Ectodermal cell (in vitro differentiated cells): ENCODE results near the gene ATG13.

Source experiments
- H3K27ac ChIP-seq: 2 replicates; pipeline ENCODE4 v1.7.0; 2013; ENCODE audit warnings: mild to moderate bottlenecking, low read depth, low read length; ENCODE audit not compliant: insufficient read depth, poor library complexity, severe bottlenecking
- H3K27me3 ChIP-seq: 2 replicates; pipeline ENCODE4 v1.7.0; 2013; ENCODE audit warnings: mild to moderate bottlenecking, low read length; ENCODE audit not compliant: insufficient read depth, control insufficient read depth, poor library complexity, severe bottlenecking
- H3K36me3 ChIP-seq: one replicate; pipeline ENCODE4 v1.7.0; 2013; ENCODE audit warnings: low read length; ENCODE audit not compliant: control insufficient read depth, insufficient read depth
- H3K4me1 ChIP-seq: one replicate; pipeline ENCODE4 v1.7.0; 2013; ENCODE audit warnings: low read length; ENCODE audit not compliant: control insufficient read depth, insufficient read depth
- H3K4me3 ChIP-seq: 2 replicates; pipeline ENCODE4 v1.7.0; 2013; ENCODE audit warnings: low read depth, low read length, control low read depth; ENCODE audit not compliant: insufficient read depth
- H3K9me3 ChIP-seq: 2 replicates; pipeline ENCODE4 v1.7.0; 2013; ENCODE audit warnings: mild to moderate bottlenecking, low read length, moderate library complexity; ENCODE audit not compliant: control insufficient read depth
- WGBS, 2 experiments: methylation state at CpG; one replicate each; pipeline ENCODE4 v1.1.7; 2013; ENCODE audit warnings: missing lambda C conversion rate in 2 of 2; 5-methylcytosine and 5-hydroxymethylcytosine counted together

ATG13 gene

DNA sequence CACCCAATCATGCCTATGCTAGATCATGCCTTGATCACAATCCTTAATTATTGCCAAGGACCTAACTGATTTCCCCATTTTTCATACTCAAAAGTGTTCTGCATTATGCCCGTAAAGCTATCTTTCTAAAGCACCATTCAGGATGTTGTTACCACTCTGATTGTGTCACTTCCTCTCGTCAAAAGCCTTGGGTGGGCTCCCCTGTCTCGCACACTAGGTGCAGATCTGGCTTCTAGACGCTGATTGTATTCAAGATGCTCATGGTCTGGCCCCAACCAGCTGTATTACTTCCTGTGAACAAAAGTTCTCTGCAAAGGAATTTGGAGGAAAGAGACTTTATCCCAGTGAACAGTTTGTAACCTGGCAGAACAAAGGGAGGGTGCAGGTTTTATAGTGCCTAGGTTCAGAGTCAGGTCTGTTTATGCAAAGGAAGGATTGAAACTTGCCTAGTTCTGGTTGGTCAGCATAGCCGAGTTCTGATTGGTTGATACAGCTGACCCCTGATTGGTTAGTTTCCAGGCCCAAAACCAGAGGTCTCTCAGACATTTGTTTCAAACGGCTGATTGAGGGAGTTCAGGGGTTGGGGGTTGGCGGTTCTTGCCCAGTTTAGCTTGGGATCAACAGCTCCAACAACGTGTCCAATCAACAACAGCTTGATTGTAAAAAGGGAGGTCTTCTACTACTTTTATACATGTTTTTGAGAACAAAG, 25.4 kb downstream of the ATG13 start:
- H3K9me3 ChIP-seq, result no peaks in the 10 kb centered on the region
- H3K36me3 ChIP-seq, result peaks cover 3% of the 10 kb centered on the region
- 94 to 95% methylated on average over 8 of the region's 8 CpGs for WGBS, 2 experiments
- H3K27ac ChIP-seq, result no peak overlapping the region
- no peak overlapping the region for H3K4me3 ChIP-seq
- H3K27me3 ChIP-seq, result no peaks in the 10 kb centered on the region
- no peaks in the 10 kb centered on the region for H3K4me1 ChIP-seq

DNA sequence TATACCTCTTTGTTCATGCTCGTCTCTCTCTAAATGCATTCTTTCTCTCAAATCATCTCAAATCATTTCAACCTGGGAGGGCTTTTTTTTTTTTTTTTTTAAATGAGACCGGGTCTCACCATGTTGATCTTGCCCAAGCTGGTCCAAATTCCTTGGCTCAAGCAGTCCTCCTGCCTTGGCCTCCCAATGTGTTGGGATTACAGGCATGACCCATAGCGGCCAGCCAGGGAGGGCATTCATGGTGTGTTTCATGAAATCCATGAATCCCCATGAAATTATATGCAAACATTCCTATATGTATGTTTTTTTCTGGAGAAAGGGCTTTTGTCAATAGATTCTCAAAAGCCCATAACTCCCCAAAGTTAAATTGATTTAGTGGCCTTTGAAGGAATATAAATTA, 26.2 kb downstream of the ATG13 start:
- H3K27ac ChIP-seq, result no peak overlapping the region
- no peaks in the 10 kb centered on the region for H3K4me1 ChIP-seq
- peaks cover 3% of the 10 kb centered on the region for H3K36me3 ChIP-seq
- H3K9me3 ChIP-seq, result no peaks in the 10 kb centered on the region
- WGBS, 2 experiments, result 85 to 97% methylated on average over 3 of the region's 3 CpGs
- no peak overlapping the region for H3K4me3 ChIP-seq
- no peaks in the 10 kb centered on the region for H3K27me3 ChIP-seq

DNA sequence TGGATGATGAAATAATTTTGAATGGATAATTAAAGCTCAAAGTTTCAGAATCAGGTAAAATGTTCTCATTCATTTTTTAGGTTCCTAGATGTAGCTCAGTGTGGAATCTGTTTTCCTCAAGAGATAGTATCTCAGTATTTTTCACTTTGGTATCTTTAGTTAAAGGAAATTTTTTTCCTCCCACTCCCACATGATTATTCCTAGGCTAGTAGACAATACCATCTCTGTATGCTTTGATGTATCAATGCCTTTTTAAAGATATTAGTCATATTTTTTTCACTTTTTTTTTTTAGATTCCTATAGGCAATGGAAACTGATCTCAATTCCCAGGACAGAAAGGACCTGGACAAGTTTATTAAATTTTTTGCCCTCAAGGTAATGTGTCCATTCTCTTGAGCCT, 26.6 kb downstream of the ATG13 start:
- Histone ChIP-seq H3K27ac (no peak overlapping the region), H3K9me3 (no peaks in the 10 kb centered on the region), H3K4me1 (no peaks in the 10 kb centered on the region), H3K4me3 (no peak overlapping the region), H3K36me3 (peaks cover 3% of the 10 kb centered on the region), H3K27me3 (no peaks in the 10 kb centered on the region)

DNA sequence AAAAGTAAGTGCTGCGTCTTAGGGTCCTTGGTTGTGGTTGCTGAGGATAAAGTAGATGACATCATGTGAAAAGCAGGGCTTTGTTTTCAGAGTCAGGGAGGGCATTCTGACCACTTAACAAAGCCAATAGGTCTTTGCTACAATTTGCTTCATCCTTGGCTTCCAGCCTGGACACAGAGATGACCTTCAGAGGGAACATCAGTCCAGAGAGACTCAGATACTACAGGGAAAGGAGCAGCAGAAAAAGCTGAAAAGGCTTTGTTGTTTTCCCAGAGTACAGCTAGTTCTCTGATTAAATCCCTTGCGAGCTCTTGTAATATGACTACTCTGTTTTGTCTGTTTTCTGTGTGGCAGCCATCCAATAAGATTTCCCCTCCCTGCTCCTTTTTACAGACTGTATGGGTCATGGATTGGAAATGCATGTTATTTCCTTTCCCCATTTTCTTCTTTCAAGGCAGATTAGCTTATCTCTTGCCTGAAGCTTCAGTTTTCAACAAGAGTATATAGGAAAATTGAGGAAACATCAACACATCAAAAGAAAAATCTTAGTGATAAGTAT, 31.9 kb downstream of the ATG13 start:
- Histone ChIP-seq H3K9me3 (no peaks in the 10 kb centered on the region), H3K27me3 (no peaks in the 10 kb centered on the region), H3K27ac (no peak overlapping the region), H3K4me3 (no peak overlapping the region), H3K4me1 (no peaks in the 10 kb centered on the region), H3K36me3 (peaks cover 14% of the 10 kb centered on the region)
- 92 to 98% methylated on average over 2 of the region's 2 CpGs for WGBS, 2 experiments

- no peaks in the 10 kb centered on the region for H3K9me3 ChIP-seq
- peaks cover 38% of the 10 kb centered on the region for H3K36me3 ChIP-seq
- H3K27me3 ChIP-seq, result no peaks in the 10 kb centered on the region
- H3K27ac ChIP-seq, result no peak overlapping the region
- no peak overlapping the region for H3K4me3 ChIP-seq
- WGBS, 2 experiments, result 91 to 93% methylated on average over 4 of the region's 4 CpGs
- H3K4me1 ChIP-seq, result no peaks in the 10 kb centered on the region
These were observed 38.3 kb downstream of the ATG13 start for GRCh38 chr11:46655631-46656030.

GRCh38 chr11:46657186-46657585, 39.8 kb downstream of the ATG13 start:
- Histone ChIP-seq H3K27ac (no peak overlapping the region), H3K36me3 (peaks cover 32% of the 10 kb centered on the region), H3K27me3 (no peaks in the 10 kb centered on the region), H3K9me3 (no peaks in the 10 kb centered on the region), H3K4me3 (no peak overlapping the region), H3K4me1 (no peaks in the 10 kb centered on the region)
- 92 to 97% methylated on average over 3 of the region's 3 CpGs for WGBS, 2 experiments

GRCh38 chr11:46658259-46658658, 40.9 kb downstream of the ATG13 start:
- Histone ChIP-seq H3K27ac (no peak overlapping the region), H3K4me1 (no peaks in the 10 kb centered on the region), H3K9me3 (no peaks in the 10 kb centered on the region), H3K36me3 (peaks cover 37% of the 10 kb centered on the region), H3K27me3 (no peaks in the 10 kb centered on the region), H3K4me3 (no peak overlapping the region)
- WGBS, 2 experiments, result 94% methylated on average over 4 of the region's 4 CpGs

DNA sequence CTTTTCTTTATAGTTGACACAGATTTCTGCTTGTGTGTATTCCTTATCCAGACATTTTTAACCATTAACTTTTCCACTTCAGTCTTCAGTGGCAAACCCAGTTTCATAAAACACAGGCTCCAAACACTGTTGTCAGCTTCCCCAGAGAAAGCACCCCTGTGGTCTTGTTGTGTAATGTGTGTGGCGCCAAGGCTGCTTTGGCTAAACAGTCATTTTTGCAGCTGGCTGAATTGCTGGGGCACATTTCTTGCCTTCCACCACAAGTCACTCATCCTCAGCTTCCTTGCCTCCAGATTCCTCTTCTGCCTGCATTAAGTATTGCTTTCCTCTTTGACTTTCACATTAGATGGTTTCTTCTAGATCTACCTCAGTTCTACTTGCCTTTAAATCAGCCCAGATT, 42.6 kb downstream of the ATG13 start:
- Histone ChIP-seq H3K4me3 (no peak overlapping the region), H3K4me1 (peaks cover 3% of the 10 kb centered on the region), H3K27ac (no peak overlapping the region), H3K9me3 (no peaks in the 10 kb centered on the region), H3K27me3 (no peaks in the 10 kb centered on the region), H3K36me3 (peaks cover 38% of the 10 kb centered on the region)
- 79 to 94% methylated on average over 1 of the region's 1 CpG for WGBS, 2 experiments

DNA sequence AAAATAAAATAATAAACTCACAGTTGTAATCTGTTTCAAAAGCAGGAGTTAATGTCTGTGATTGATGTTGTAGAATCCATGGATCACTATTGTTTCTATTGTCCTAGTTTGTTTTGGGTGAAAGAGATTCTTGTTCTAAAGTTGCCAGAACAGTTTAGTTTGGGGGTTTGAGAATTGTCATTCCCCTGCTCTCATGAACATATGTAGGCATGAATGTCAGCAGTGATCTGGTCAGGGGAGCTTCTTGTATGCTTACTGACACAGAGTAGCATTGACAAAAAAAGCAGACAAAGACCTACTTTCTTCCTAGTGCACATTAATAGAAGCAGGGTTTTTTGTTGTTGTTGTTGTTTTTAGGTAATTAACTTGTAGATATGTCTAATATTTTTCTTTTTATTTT, 44.5 kb downstream of the ATG13 start:
- Histone ChIP-seq H3K4me1 (peaks cover 3% of the 10 kb centered on the region), H3K36me3 (peaks cover 34% of the 10 kb centered on the region), H3K27me3 (no peaks in the 10 kb centered on the region)

DNA sequence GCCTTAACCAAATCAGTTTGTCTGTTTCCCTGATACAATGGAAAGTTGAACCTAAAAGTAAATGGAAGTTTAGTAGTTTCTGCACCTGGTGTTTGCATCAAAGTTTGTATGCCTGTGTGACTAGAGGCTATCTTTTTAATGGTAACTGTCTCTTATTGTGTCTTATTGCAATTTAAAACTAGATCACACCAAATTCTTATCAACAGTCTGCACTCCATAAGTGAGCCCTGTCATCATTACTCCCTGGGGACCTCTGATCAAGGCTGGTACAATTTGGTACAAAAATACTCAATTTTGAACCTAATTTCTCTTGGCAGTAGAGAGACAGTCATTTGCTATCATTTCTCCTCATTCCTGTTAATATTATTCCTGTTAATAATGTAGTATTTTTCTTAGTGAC, 45.0 kb downstream of the ATG13 start:
- no peaks in the 10 kb centered on the region for H3K9me3 ChIP-seq
- H3K27me3 ChIP-seq, result no peaks in the 10 kb centered on the region
- no peak overlapping the region for H3K27ac ChIP-seq
- H3K4me3 ChIP-seq, result no peak overlapping the region
- H3K36me3 ChIP-seq, result peaks cover 33% of the 10 kb centered on the region
- peaks cover 3% of the 10 kb centered on the region for H3K4me1 ChIP-seq

More for the DNA sequence above, 44.5 kb downstream of the ATG13 start:
- Histone ChIP-seq H3K9me3 (no peaks in the 10 kb centered on the region), H3K27ac (no peak overlapping the region), H3K4me3 (no peak overlapping the region)
